Activated CD4-positive, alpha-beta T cell treated with anti-CD3 and anti-CD28 coated beads, Interleukin-2, Interleukin-4, amounts not matched to agents 100 ng/mL and 50 ng/mL, durations not matched to agents 16 hours and 8 hours (primary cell): ENCODE measurements around the gene PIGH.

Experiments used
- DNase-seq: peaks from one replicate; pipeline ENCODE4 v3.0.0-alpha.2; 2020; ENCODE audit warnings: low spot score

PIGH gene

GRCh38 chr14:67574806-67575205 is 25.3 kb downstream of the PIGH start:
- DNase-seq = no peak

GRCh38 chr14:67574156-67574555 is 25.9 kb downstream of the PIGH start:
- DNase-seq = no peak

GRCh38 chr14:67573228-67574010 is 26.6 kb downstream of the PIGH start:
- DNase-seq = no peak

- no peak for DNase-seq
Measured at GRCh38 chr14:67572608-67573007, 27.5 kb downstream of the PIGH start.

GRCh38 chr14:67571991-67572323 is 28.1 kb downstream of the PIGH start:
- no peak for DNase-seq

- DNase-seq = peak; percentile 67
Measured at GRCh38 chr14:67571275-67571990, 28.6 kb downstream of the PIGH start.

GRCh38 chr14:67570453-67570852 is 29.6 kb downstream of the PIGH start:
- no peak for DNase-seq

- DNase-seq = no peak
Measured at GRCh38 chr14:67569651-67570290, 30.3 kb downstream of the PIGH start.

GRCh38 chr14:67569011-67569650 is 30.9 kb downstream of the PIGH start:
- no peak for DNase-seq

- DNase-seq = no peak
Measured at GRCh38 chr14:67567654-67568053, 32.4 kb downstream of the PIGH start.

- no peak for DNase-seq
Measured at GRCh38 chr14:67566908-67567307, 33.2 kb downstream of the PIGH start.

GRCh38 chr14:67564236-67564635 is 35.8 kb downstream of the PIGH start:
- DNase-seq = no peak

GRCh38 chr14:67562776-67563150 is 37.3 kb downstream of the PIGH start:
- no peak for DNase-seq

GRCh38 chr14:67562025-67562775 is 37.9 kb downstream of the PIGH start:
- no peak for DNase-seq

GRCh38 chr14:67559639-67560038 is 40.4 kb downstream of the PIGH start:
- no peak for DNase-seq

GRCh38 chr14:67557656-67558055 is 42.4 kb downstream of the PIGH start:
- DNase-seq = no peak

GRCh38 chr14:67557118-67557517 is 43.0 kb downstream of the PIGH start:
- no peak for DNase-seq

- no peak for DNase-seq
Measured at GRCh38 chr14:67556671-67557070, 43.4 kb downstream of the PIGH start.

GRCh38 chr14:67555518-67556090 is 44.5 kb downstream of the PIGH start:
- no peak for DNase-seq

GRCh38 chr14:67554341-67554740 is 45.7 kb downstream of the PIGH start:
- DNase-seq = no peak

GRCh38 chr14:67553547-67553946 is 46.5 kb downstream of the PIGH start:
- DNase-seq = no peak

GRCh38 chr14:67551940-67552339 is 48.1 kb downstream of the PIGH start:
- no peak for DNase-seq
